Fibroblast of the aortic adventitia (primary cell): ENCODE measurements around the gene TMEM8B. TPM values are rescaled to one million over a fixed set of nuclear protein-coding genes. Genes with fewer than 3 reads are reported as not detected.
"Not testable (repeated sequence)": the region's sequence is repeated elsewhere in the genome, so short reads cannot be mapped to it uniquely, and the experiment has no call there.

Experiments used
- DNase-seq: peaks from one replicate; pipeline ENCODE4 v3.0.0-alpha.2; 2010; ENCODE audit warnings: low read depth
- H3K4me3 ChIP-seq: 2 replicates; pipeline ENCODE4 v1.5.1; 2011; ENCODE audit warnings: low read depth, mild to moderate bottlenecking, control low read depth, low read length, moderate library complexity
- total RNA-seq: library from RNA; depleted of rRNA; stranded (reverse); fragments of >200 nt; gene quantifications from 2 replicates; pipeline ENCODE4 v1.2.3, GENCODE V29; 2012; ENCODE audit warnings: low replicate concordance
- TF ChIP-seq, protein P1 (sequence below): IDR thresholded peaks from 2 replicates; pipeline ENCODE4 v1.5.1; 2011; ENCODE audit warnings: mild to moderate bottlenecking, low read length, control low read depth, inconsistent platforms; ENCODE audit not compliant: insufficient read depth

The TMEM8B gene
- total RNA-seq, 1 donor: 2.8 TPM

DNA sequence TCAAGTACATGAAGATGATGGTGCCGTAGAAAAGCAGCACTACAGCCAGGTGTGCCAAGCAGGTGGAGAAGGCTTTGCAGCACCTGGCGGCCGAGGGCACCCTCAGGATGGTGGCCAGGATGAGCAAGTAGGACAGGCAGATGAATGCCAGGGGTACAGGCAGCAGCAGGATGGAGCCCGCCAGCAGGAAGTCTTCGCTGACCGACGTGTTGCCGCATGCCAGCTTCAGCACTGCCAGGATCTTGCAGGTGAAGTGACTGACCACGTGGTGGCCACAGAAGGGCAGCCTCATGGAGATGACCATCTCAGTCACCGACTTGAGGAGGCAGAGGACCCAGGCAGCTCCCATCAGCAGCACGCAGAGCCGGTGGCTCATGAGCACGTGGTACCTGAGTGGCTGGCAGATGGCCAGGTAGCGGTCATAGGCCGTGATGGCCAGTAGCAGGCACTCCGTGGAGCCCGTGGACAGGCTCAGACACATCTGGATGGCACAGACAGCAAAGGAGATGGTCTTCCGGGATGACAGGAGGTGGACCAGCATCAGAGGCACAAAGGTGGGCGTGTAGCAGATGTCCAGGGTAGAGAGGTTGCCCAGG, 40.7 kb downstream of the TMEM8B start:
- TF ChIP-seq, protein P1, sequence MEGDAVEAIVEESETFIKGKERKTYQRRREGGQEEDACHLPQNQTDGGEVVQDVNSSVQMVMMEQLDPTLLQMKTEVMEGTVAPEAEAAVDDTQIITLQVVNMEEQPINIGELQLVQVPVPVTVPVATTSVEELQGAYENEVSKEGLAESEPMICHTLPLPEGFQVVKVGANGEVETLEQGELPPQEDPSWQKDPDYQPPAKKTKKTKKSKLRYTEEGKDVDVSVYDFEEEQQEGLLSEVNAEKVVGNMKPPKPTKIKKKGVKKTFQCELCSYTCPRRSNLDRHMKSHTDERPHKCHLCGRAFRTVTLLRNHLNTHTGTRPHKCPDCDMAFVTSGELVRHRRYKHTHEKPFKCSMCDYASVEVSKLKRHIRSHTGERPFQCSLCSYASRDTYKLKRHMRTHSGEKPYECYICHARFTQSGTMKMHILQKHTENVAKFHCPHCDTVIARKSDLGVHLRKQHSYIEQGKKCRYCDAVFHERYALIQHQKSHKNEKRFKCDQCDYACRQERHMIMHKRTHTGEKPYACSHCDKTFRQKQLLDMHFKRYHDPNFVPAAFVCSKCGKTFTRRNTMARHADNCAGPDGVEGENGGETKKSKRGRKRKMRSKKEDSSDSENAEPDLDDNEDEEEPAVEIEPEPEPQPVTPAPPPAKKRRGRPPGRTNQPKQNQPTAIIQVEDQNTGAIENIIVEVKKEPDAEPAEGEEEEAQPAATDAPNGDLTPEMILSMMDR: no peak
- H3K4me3 ChIP-seq: no peak overlapping the region
- no peak for DNase-seq

DNA sequence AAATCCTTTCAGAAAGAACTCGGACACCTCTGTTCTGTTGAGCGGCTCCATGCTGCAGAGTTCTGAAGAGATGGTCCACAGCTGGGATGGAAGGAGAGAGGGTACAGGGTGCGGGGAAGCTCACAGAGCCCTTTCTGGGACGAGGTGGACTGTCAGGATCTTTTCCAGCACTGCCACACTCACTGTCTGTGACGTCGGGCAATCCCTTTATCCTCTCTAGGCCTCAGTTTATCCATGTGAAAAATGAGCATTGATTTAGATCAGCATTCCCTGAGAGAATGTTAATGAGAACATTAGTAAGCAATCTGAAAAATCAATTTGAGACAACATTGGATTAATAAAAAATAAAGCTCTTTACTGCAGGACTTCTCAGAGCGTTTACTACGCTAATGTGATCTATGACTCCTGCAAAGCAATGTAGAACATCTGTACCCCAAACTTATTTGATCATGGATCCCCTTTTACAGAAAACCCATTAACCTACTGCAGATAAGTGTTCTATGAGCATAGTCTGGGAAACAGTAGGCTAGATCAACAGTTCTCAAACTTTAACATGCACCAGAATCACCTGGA, 41.4 kb downstream of the TMEM8B start, which contains the start of gene OR13J1:
OR13J1 (minus strand) TSS at position 51 of the 573 bp plus-strand sequence; CDS start at position 51, 0 bp downstream.
- DNase-seq: no peak
- H3K4me3 ChIP-seq: no peak within 1 kb of the TSS
- TF ChIP-seq, protein P1: no peak

DNA sequence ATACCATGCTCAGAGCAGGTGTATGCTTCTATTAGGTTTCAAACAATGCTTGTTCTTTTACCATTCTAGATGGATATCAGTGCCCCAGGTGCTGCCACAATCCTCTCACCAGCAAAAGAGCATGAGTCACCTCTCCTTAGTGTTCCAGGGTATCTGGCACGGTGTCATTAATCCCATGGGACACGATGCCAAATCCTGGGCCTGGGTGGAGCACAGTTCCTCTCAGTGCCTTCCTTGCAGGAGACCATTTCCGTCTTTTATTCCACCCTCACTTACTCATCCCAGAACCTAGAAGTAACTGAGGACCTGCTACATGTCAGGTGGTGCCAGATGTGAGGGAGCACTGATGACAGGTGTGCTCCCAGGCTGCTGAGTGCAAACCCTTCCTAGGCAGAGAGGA, 42.5 kb downstream of the TMEM8B start:
- H3K4me3 ChIP-seq: no peak overlapping the region
- TF ChIP-seq, protein P1: no peak
- DNase-seq: no peak

DNA sequence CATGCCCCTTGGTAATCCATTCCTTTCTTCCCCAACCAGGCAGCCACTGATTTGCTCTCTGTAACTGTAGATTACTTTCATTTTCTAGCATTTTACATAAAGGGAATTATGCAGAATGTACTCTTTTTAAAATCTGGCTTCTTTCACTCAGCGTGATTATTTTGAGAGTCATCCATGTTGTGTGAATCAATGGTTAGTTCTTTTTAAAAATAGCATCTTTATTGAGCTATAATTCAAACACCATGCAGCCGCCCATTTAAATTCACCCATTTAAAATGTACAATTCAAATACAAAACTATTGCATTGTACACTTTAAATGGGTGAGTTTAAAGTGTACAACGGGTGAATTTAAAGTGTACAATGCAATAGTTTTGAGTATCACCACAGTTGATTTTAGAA, 43.5 kb downstream of the TMEM8B start:
- no peak for DNase-seq
- TF ChIP-seq, protein P1: no peak

DNA sequence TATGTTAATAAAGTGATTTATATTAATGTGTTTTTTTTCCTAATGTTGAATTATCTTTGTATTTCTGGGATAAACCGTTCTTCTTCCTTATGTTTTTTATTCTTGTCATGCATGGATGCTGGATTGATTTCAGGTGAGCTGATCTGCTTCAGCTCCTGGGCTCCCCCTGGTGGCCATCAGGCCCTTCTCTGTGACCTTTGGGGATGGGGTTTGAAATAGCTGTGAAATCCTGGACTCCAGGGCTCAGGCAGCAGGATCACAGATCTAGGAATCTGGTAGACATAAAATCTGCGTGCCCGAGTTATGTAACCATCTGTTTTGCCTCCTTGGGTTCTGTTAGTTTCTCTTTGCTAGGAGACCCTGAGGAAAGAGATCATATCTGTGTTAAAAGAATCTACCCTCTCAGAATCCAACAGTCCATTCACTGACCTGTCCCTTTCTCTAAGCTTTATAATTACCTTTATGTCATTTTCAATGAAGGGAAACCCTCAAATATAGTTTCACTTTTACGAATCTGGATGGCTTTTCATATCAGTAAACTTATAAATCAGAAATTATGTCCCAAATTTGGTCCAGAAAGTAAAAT, 53.3 kb downstream of the TMEM8B start:
- TF ChIP-seq, protein P1: peak; percentile 99
- peak; percentile 82 for DNase-seq
- H3K4me3 ChIP-seq: no peak overlapping the region

More for the DNA sequence above, 43.5 kb downstream of the TMEM8B start:
- H3K4me3 ChIP-seq: no peak overlapping the region

DNA sequence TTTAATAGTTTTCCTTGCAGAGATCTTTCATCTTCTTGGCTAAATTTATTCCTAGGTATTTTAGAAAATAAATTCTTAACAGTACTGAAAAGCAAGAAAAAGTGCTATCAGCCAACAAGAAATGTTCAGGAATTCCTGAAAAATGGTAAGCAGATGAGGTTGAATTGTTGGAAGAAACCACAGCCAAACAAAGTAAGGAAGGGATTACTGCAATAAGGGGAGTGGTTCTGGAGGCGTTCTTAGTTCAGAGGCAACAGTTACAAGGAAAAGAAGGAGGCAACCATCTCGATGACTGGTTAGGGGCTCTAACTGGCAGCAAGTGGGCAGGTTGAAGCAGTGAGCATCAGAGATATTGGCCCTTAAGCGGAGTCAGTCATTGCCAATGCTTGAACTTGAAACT, 54.0 kb downstream of the TMEM8B start:
- peak; percentile 72 for DNase-seq
- TF ChIP-seq, protein P1: no peak
- H3K4me3 ChIP-seq: no peak overlapping the region

DNA sequence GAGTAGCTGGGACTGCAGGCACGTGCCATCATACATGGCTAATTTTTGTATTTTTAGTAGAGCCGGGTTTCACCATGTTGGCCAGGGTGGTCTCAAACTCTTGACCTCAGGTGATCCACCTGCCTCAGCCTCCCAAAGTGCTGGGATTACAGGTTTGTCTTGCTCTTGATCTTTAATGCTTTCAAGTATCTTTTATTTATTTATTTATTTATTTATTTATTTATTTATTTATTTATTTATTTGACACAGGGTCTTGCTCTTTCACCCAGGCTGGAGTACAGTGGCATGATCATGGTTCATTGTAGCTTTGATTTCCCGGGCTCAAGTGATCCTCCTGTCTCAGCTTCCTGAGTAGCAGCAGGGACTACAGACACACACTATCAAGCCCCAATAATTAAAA, 55.9 kb downstream of the TMEM8B start:
- not testable (repeated sequence) for H3K4me3 ChIP-seq, DNase-seq
